IMR-90 (cell line): ENCODE data around the gene ATG4A. TPM values are rescaled to one million over a fixed set of nuclear protein-coding genes. Genes with fewer than 3 reads are reported as not detected.

Source experiments
- ATAC-seq: fragments of 200-7000 bp; cut with Tn5 transposase; 2 replicates; pipeline ENCODE4 v1.9.1; 2020; ENCODE audit warnings: low read depth, mild to moderate bottlenecking, moderate library complexity
- BruUV-seq: library from RNA; stranded (reverse); fragments of 400-500 nt; replicated peaks from 2 replicates; lab custom pipeline; 2021; lab: Mats Ljungman, UMichigan
- CTCF ChIA-PET: fragments of 300-600 bp; formaldehyde crosslinking; extraction: SDS; loops from one replicate; lab custom pipeline; 2021; ENCODE audit warnings: antibody characterized with exemption; lab: Yijun Ruan, JAX
- POLR2A ChIA-PET: fragments of 300-600 bp; sonication (Branson Sonifier 250); formaldehyde crosslinking; loops from one replicate; lab custom pipeline; 2022; ENCODE audit warnings: antibody characterized with exemption; ENCODE audit not compliant: unreplicated experiment; lab: Charles Lee
- DNase-seq: peaks from one replicate; pipeline ENCODE4 v3.0.0; 2013
- H2AFZ ChIP-seq: replicated peaks from 2 replicates; pipeline ENCODE3; 2013; ENCODE audit warnings: low read length, mild to moderate bottlenecking; ENCODE audit not compliant: poor library complexity
- H2AK5ac ChIP-seq: 2 replicates; pipeline ENCODE4 v1.6.1; 2013; ENCODE audit warnings: low read depth, low read length, inconsistent platforms
- H2AK9ac ChIP-seq: replicated peaks from 2 replicates; pipeline ENCODE3; 2013; ENCODE audit warnings: mild to moderate bottlenecking, low read depth, low read length, moderate library complexity; ENCODE audit not compliant: poor library complexity
- H2BK120ac ChIP-seq: 2 replicates; pipeline ENCODE4 v1.6.1; 2013; ENCODE audit warnings: low read depth, low read length, inconsistent platforms
- H2BK15ac ChIP-seq: 3 replicates; pipeline ENCODE4 v1.6.1; 2013; ENCODE audit warnings: low read depth, low read length, inconsistent platforms
- H2BK20ac ChIP-seq: 2 replicates; pipeline ENCODE4 v1.6.1; 2013; ENCODE audit warnings: low read depth, mild to moderate bottlenecking, inconsistent platforms, low read length, moderate library complexity
- H2BK5ac ChIP-seq: 2 replicates; pipeline ENCODE4 v1.6.1; 2013; ENCODE audit warnings: mild to moderate bottlenecking, low read depth, low read length, inconsistent platforms; ENCODE audit not compliant: poor library complexity, severe bottlenecking
- H3K14ac ChIP-seq: replicated peaks from 2 replicates; pipeline ENCODE4 v1.6.1; 2013; ENCODE audit warnings: low read depth, low read length, inconsistent platforms
- H3K18ac ChIP-seq: 2 replicates; pipeline ENCODE4 v1.6.1; 2013; ENCODE audit warnings: low read depth, low read length, control low read depth
- H3K23ac ChIP-seq: 2 replicates; pipeline ENCODE4 v1.6.1; 2013; ENCODE audit warnings: low read depth, low read length, inconsistent platforms
- H3K27ac ChIP-seq: 2 replicates; pipeline ENCODE4 v1.5.1; 2013; ENCODE audit warnings: mild to moderate bottlenecking, control low read depth, low read length; ENCODE audit not compliant: insufficient read depth
- H3K27me3 ChIP-seq: 2 replicates; pipeline ENCODE4 v1.6.1; 2013; ENCODE audit warnings: low read length; ENCODE audit not compliant: control insufficient read depth, insufficient read depth
- H3K36me3 ChIP-seq: 2 replicates; pipeline ENCODE4 v1.6.1; 2013; ENCODE audit warnings: low read length, mixed read lengths; ENCODE audit not compliant: control insufficient read depth, insufficient read depth
- H3K4ac ChIP-seq: 2 replicates; pipeline ENCODE4 v1.6.1; 2013; ENCODE audit warnings: low read depth, low read length, inconsistent platforms
- H3K4me1 ChIP-seq: 2 replicates; pipeline ENCODE4 v1.6.1; 2013; ENCODE audit warnings: low read length, mixed read lengths; ENCODE audit not compliant: control insufficient read depth, insufficient read depth
- H3K4me2 ChIP-seq: 2 replicates; pipeline ENCODE4 v1.6.1; 2013; ENCODE audit warnings: low read depth, mild to moderate bottlenecking, control low read depth, low read length, moderate library complexity
- H3K4me3 ChIP-seq: 2 replicates; pipeline ENCODE4 v1.5.1; 2013; ENCODE audit warnings: low read depth, mild to moderate bottlenecking, control low read depth, low read length, moderate library complexity; ENCODE audit not compliant: insufficient read depth
- H3K56ac ChIP-seq: 2 replicates; pipeline ENCODE4 v1.6.1; 2013; ENCODE audit warnings: low read length, inconsistent platforms; ENCODE audit not compliant: insufficient read depth; ENCODE audit errors: extremely low read depth
- H3K79me1 ChIP-seq, 2 experiments: 2 replicates each; pipeline ENCODE4 v1.6.1; 2013; ENCODE audit warnings: low read length in 2 of 2, inconsistent platforms in 1 of 2, low read depth in 1 of 2
- H3K9ac ChIP-seq: 2 replicates; pipeline ENCODE4 v1.6.1; 2013; ENCODE audit warnings: low read depth, low read length, control low read depth
- H3K9me1 ChIP-seq: 2 replicates; pipeline ENCODE4 v1.6.1; 2013; ENCODE audit warnings: low read length, inconsistent platforms; ENCODE audit not compliant: insufficient read depth
- H3K9me3 ChIP-seq: 2 replicates; pipeline ENCODE4 v1.6.1; 2013; ENCODE audit warnings: low read length; ENCODE audit not compliant: control insufficient read depth, insufficient read depth
- H4K20me1 ChIP-seq: 2 replicates; pipeline ENCODE4 v1.6.1; 2013; ENCODE audit warnings: low read length, inconsistent platforms; ENCODE audit not compliant: insufficient read depth
- H4K5ac ChIP-seq: 2 replicates; pipeline ENCODE4 v1.6.1; 2013; ENCODE audit warnings: mild to moderate bottlenecking, low read depth, low read length, control low read depth
- H4K8ac ChIP-seq, 2 experiments: 2 replicates each; pipeline ENCODE4 v1.6.1; 2013; ENCODE audit warnings: low read depth in 2 of 2, low read length in 2 of 2, control low read depth in 1 of 2, inconsistent platforms in 1 of 2
- H4K91ac ChIP-seq: 2 replicates; pipeline ENCODE4 v1.6.1; 2013; ENCODE audit warnings: low read depth, low read length, inconsistent platforms; ENCODE audit not compliant: insufficient read depth
- CEBPB ChIP-seq: IDR thresholded peaks from 2 replicates; pipeline ENCODE4 v1.6.1; 2012; ENCODE audit warnings: low read depth, low read length, improper control_type of control experiment
- CHD1 ChIP-seq: IDR thresholded peaks from 2 replicates; pipeline ENCODE4 v1.6.1; 2012; ENCODE audit warnings: low read depth, low read length, improper control_type of control experiment
- CTCF ChIP-seq: conservative IDR thresholded peaks from 2 replicates; pipeline ENCODE4 v1.5.1; 2012; ENCODE audit warnings: mild to moderate bottlenecking, low read depth, low read length, improper control_type of control experiment
- ELK1 ChIP-seq: fragments of 150-350 bp; IDR thresholded peaks from 2 replicates; pipeline ENCODE4 v1.6.1; 2016; ENCODE audit warnings: low read depth, mild to moderate bottlenecking, low read length, moderate library complexity, borderline replicate concordance
- FOS ChIP-seq: fragments of 150-350 bp; IDR thresholded peaks from 2 replicates; pipeline ENCODE4 v1.6.1; 2016; ENCODE audit warnings: low read depth, low read length
- MAZ ChIP-seq: IDR thresholded peaks from 2 replicates; pipeline ENCODE4 v1.6.1; 2012; ENCODE audit warnings: low read depth, mild to moderate bottlenecking, low read length, improper control_type of control experiment, moderate library complexity, borderline replicate concordance
- MXI1 ChIP-seq: IDR thresholded peaks from 2 replicates; pipeline ENCODE4 v1.6.1; 2012; ENCODE audit warnings: low read depth, mild to moderate bottlenecking, low read length, moderate library complexity, borderline replicate concordance
- NFE2L2 ChIP-seq: fragments of 150-350 bp; IDR thresholded peaks from 2 replicates; pipeline ENCODE4 v1.6.1; 2016; ENCODE audit warnings: low read depth, mild to moderate bottlenecking, low read length
- POLR2A ChIP-seq: IDR thresholded peaks from 2 replicates; pipeline ENCODE4 v1.6.1; 2012; ENCODE audit warnings: mild to moderate bottlenecking, low read depth, low read length
- RAD21 ChIP-seq: IDR thresholded peaks from 2 replicates; pipeline ENCODE4 v1.6.1; 2012; ENCODE audit warnings: low read length, improper control_type of control experiment
- RFX5 ChIP-seq: IDR thresholded peaks from 2 replicates; pipeline ENCODE4 v1.8.0; 2012; ENCODE audit warnings: low read depth, mild to moderate bottlenecking, low read length, moderate library complexity
- SMC3 ChIP-seq: fragments of 150-350 bp; IDR thresholded peaks from 2 replicates; pipeline ENCODE4 v1.6.1; 2016; ENCODE audit warnings: low read depth, mild to moderate bottlenecking, antibody characterized with exemption, low read length, moderate library complexity
- USF2 ChIP-seq: fragments of 150-350 bp; IDR thresholded peaks from 2 replicates; pipeline ENCODE4 v1.6.1; 2017; ENCODE audit warnings: mild to moderate bottlenecking, antibody characterized with exemption, low read length, low read depth
- dilution Hi-C: fragments of 300-500 bp; cut with HindIII; formaldehyde crosslinking; loops from one replicate; pipeline ENCODE4 v1.14.3; 2018; ENCODE audit warnings: low sequenced_read_pairs; ENCODE audit not compliant: unreplicated experiment
- in situ Hi-C: fragments of 300-500 bp; cut with MboI; formaldehyde crosslinking; loops from 3 replicates; pipeline ENCODE4 v1.14.3; 2019; ENCODE audit warnings: low sequenced_read_pairs, inconsistent platforms, mixed read lengths
- intact Hi-C: fragments of 100-400 bp; cut with micrococcal nuclease; formaldehyde crosslinking; loops from 2 replicates; pipeline ENCODE4 v1.10.0; 2022
- polyA plus RNA-seq, 3 experiments: library from polyadenylated mRNA; depleted of rRNA; stranded (reverse); fragments of >200 nt; gene quantifications; 2 replicates each; pipeline ENCODE4 v1.2.3, GENCODE V29; 2012; ENCODE audit warnings: low replicate concordance in 1 of 3
- total RNA-seq: library from RNA; depleted of rRNA; stranded (reverse); fragments of >200 nt; gene quantifications from 2 replicates; pipeline ENCODE4 v1.2.3, GENCODE V29; 2012

ATG4A gene
- total and polyA plus RNA-seq, 2 of the 4 experiments (the other 2 are of a cell fraction), result 8.2 to 14.7 TPM

GRCh38 chrX:108053218-108053617, 38.4 kb upstream of the ATG4A start:
- H3K14ac ChIP-seq, result no peak overlapping the region
- H2AFZ ChIP-seq, result no peak overlapping the region
- intact Hi-C loops, result no loop called here
- H3K4me1 ChIP-seq, result no peaks in the 10 kb centered on the region
- no peak overlapping the region for H4K8ac ChIP-seq
- no peaks in the 10 kb centered on the region for H3K9me1 ChIP-seq
- no peak overlapping the region for H3K56ac ChIP-seq
- H3K23ac ChIP-seq, result no peak overlapping the region
- no peak overlapping the region for H2BK120ac ChIP-seq
- no peaks in the 10 kb centered on the region for H3K36me3 ChIP-seq
- H2BK15ac ChIP-seq, result no peak overlapping the region
- H2BK5ac ChIP-seq, result no peak overlapping the region
- ChIA-PET CTCF (no interaction called here), POLR2A (no interaction called here)
- dilution Hi-C loops, result no loop called here
- TF ChIP-seq CHD1 (no peak), FOS (no peak), ELK1 (no peak), CEBPB (no peak), NFE2L2 (no peak), USF2 (no peak), MAZ (no peak), RFX5 (no peak), RAD21 (no peak), SMC3 (no peak), MXI1 (no peak), POLR2A (no peak), CTCF (no peak)
- no peak overlapping the region for H3K4me2 ChIP-seq
- no peak overlapping the region for H3K27ac ChIP-seq
- no peak overlapping the region for H4K5ac ChIP-seq
- H2AK9ac ChIP-seq, result no peak overlapping the region
- no peak overlapping the region for H2AK5ac ChIP-seq
- no peak overlapping the region for H3K4me3 ChIP-seq
- no peaks in the 10 kb centered on the region for H3K9me3 ChIP-seq
- H3K18ac ChIP-seq, result no peak overlapping the region
- H3K9ac ChIP-seq, result no peak overlapping the region
- no peak overlapping the region for H4K91ac ChIP-seq
- ATAC-seq, result no peak
- no peak overlapping the region for H3K4ac ChIP-seq
- H3K27me3 ChIP-seq, result peaks cover 8% of the 10 kb centered on the region
- no peak overlapping the region for H2BK20ac ChIP-seq
- BruUV-seq, result no TSS peak
- H4K20me1 ChIP-seq, result no peaks in the 10 kb centered on the region
- no peaks in the 10 kb centered on the region for H3K79me1 ChIP-seq
- no peak for DNase-seq
- in situ Hi-C loops, result no loop called here
